DOHH2 (cell line): ENCODE results near the gene CAPRIN2.

Experiments
- H3F3A ChIP-seq: fragments of 200-600 bp; sonication (generic), shearing (Covaris generic); 2 replicates; pipeline ENCODE4 v1.6.0; 2016; ENCODE audit warnings: antibody characterized with exemption, mild to moderate bottlenecking; ENCODE audit not compliant: control insufficient read depth, insufficient read depth
- H3K27ac ChIP-seq: fragments of 200-600 bp; sonication (generic); 2 replicates; pipeline ENCODE4 v1.5.1; 2014; ENCODE audit warnings: low read depth, mild to moderate bottlenecking, low read length, moderate library complexity
- H3K27me3 ChIP-seq: fragments of 200-600 bp; sonication (generic); 2 replicates; pipeline ENCODE4 v1.6.1; 2014; ENCODE audit warnings: mild to moderate bottlenecking, low read length, mixed read lengths; ENCODE audit not compliant: control insufficient read depth
- H3K36me3 ChIP-seq: fragments of 200-600 bp; sonication (generic); 2 replicates; pipeline ENCODE4 v1.6.1; 2014; ENCODE audit warnings: mild to moderate bottlenecking, low read length, moderate library complexity, mixed read lengths; ENCODE audit not compliant: control insufficient read depth
- H3K4me1 ChIP-seq: fragments of 200-600 bp; sonication (generic); 2 replicates; pipeline ENCODE4 v1.6.1; 2014; ENCODE audit warnings: mild to moderate bottlenecking, low read length, mixed read lengths; ENCODE audit not compliant: control insufficient read depth
- H3K4me2 ChIP-seq: fragments of 200-600 bp; sonication (generic); 2 replicates; pipeline ENCODE4 v1.6.0; 2014; ENCODE audit warnings: mild to moderate bottlenecking, low read length, moderate library complexity
- H3K4me3 ChIP-seq: fragments of 200-600 bp; sonication (generic); 2 replicates; pipeline ENCODE4 v1.5.1; 2014; ENCODE audit warnings: mild to moderate bottlenecking, low read length, mixed read lengths
- H3K79me2 ChIP-seq: fragments of 200-600 bp; sonication (generic); 2 replicates; pipeline ENCODE4 v1.6.1; 2014; ENCODE audit warnings: mild to moderate bottlenecking, low read length, mixed read lengths; ENCODE audit not compliant: control insufficient read depth
- H3K9me2 ChIP-seq: fragments of 200-600 bp; sonication (generic); replicated peaks from 2 replicates; pipeline ENCODE4 v1.6.1; 2014; ENCODE audit warnings: mild to moderate bottlenecking, low read length, mixed read lengths; ENCODE audit not compliant: control insufficient read depth
- H3K9me3 ChIP-seq: fragments of 200-600 bp; sonication (generic); 2 replicates; pipeline ENCODE4 v1.6.1; 2014; ENCODE audit warnings: antibody characterized with exemption, low read length, mixed read lengths; ENCODE audit not compliant: control insufficient read depth, insufficient read depth
- H4K20me1 ChIP-seq: fragments of 200-600 bp; sonication (generic); 2 replicates; pipeline ENCODE4 v1.6.0; 2014; ENCODE audit warnings: low read depth, mild to moderate bottlenecking, antibody characterized with exemption, low read length, moderate library complexity; ENCODE audit not compliant: control insufficient read depth, insufficient read depth
- EZH2phosphoT487 ChIP-seq: fragments of 200-600 bp; sonication (generic); IDR thresholded peaks from 2 replicates; pipeline ENCODE4 v1.6.1; 2017; ENCODE audit warnings: borderline replicate concordance, mild to moderate bottlenecking, antibody characterized with exemption, low read length, moderate library complexity, mixed read lengths
- TF ChIP-seq, protein P1 (sequence below): fragments of 200-600 bp; sonication (generic); IDR thresholded peaks from one replicate; pipeline ENCODE4 v1.5.1; 2014; ENCODE audit warnings: antibody characterized with exemption, mild to moderate bottlenecking, low read depth, low read length; ENCODE audit not compliant: poor library complexity, severe bottlenecking

The CAPRIN2 gene

DNA sequence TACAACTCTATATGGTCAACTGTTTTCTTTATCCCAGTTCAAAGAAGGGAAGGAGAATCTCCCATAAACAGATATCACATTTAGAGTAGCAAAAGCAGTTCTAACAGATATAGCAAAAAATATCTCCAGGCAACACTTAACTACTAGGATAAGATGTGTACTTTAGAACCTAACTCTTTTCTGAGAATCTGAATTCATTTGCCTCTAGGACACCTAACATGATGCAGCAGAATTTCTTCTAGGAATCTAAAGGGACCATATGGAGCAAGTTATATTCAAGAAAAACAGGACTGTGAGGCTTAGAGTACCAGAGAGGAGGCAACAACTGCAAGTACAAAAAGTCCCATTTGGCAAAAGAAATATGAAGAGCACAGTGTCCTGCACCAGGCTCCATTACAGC lies 24.4 kb upstream of the CAPRIN2 start:
- no peaks in the 10 kb centered on the region for H3K9me2 ChIP-seq
- H3K27ac ChIP-seq: no peak overlapping the region
- no peaks in the 10 kb centered on the region for H3K36me3 ChIP-seq
- no peaks in the 10 kb centered on the region for H3K79me2 ChIP-seq
- H3K4me1 ChIP-seq: no peaks in the 10 kb centered on the region
- no peak overlapping the region for H3K4me3 ChIP-seq
- no peaks in the 10 kb centered on the region; the same call in 1 of the 2 replicates for H3K9me3 ChIP-seq
- no peaks in the 10 kb centered on the region for H3F3A ChIP-seq
- TF ChIP-seq, protein P1, sequence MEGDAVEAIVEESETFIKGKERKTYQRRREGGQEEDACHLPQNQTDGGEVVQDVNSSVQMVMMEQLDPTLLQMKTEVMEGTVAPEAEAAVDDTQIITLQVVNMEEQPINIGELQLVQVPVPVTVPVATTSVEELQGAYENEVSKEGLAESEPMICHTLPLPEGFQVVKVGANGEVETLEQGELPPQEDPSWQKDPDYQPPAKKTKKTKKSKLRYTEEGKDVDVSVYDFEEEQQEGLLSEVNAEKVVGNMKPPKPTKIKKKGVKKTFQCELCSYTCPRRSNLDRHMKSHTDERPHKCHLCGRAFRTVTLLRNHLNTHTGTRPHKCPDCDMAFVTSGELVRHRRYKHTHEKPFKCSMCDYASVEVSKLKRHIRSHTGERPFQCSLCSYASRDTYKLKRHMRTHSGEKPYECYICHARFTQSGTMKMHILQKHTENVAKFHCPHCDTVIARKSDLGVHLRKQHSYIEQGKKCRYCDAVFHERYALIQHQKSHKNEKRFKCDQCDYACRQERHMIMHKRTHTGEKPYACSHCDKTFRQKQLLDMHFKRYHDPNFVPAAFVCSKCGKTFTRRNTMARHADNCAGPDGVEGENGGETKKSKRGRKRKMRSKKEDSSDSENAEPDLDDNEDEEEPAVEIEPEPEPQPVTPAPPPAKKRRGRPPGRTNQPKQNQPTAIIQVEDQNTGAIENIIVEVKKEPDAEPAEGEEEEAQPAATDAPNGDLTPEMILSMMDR: no peak
- TF ChIP-seq EZH2phosphoT487: no peak
- no peaks in the 10 kb centered on the region for H4K20me1 ChIP-seq
- peaks cover 4% of the 10 kb centered on the region; the same call in 1 of the 2 replicates for H3K27me3 ChIP-seq
- no peak overlapping the region for H3K4me2 ChIP-seq

DNA sequence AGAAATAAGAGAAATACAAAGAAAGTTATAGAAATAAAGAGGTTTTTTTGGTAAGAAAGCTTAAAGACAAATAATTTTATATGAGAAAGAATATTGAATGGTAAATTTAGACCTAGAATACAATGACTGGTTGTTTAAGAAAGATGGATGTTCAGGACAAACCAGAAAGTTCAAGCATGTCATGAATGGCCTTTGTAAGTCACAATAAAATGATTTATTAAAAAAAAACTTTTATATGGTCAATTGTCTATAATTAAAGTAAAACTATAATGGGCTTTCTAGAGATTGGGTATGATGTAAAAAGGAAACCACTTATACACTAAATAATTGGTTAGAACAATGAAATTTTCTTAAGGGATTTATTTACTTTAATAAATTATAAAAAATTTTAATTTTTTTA lies 19.8 kb upstream of the CAPRIN2 start:
- Histone ChIP-seq H3K27ac (no peak overlapping the region), H3K4me3 (no peak overlapping the region), H3K79me2 (no peaks in the 10 kb centered on the region), H3K9me3 (no peaks in the 10 kb centered on the region), H3K4me2 (no peak overlapping the region), H3K27me3 (peaks cover 6% of the 10 kb centered on the region), H3K9me2 (no peaks in the 10 kb centered on the region), H4K20me1 (no peaks in the 10 kb centered on the region), H3K4me1 (no peaks in the 10 kb centered on the region), H3F3A (no peaks in the 10 kb centered on the region), H3K36me3 (no peaks in the 10 kb centered on the region)
- TF ChIP-seq, protein P1: no peak
- TF ChIP-seq EZH2phosphoT487: no peak

DNA sequence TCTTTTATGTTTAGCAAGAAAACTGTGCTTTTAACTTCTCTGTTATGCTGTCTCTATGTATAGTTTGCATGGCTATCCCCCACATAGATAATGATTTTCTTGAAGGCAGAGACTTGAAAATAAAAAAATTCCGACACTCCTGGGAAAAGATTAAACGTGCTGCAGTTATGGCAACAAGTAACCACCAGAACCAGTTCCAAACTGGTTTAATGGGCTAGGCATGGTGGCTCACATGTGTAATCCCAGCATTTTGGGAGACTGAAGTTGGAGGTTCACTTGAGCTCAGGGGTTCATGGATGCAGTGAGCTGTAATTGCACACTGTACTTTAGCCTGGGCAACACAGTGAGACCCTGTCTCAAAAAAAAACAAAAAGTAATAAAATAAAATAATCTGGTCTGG lies 15.1 kb upstream of the CAPRIN2 start:
- H3K4me3 ChIP-seq: no peak overlapping the region
- H3K79me2 ChIP-seq: no peaks in the 10 kb centered on the region
- H4K20me1 ChIP-seq: no peaks in the 10 kb centered on the region
- TF ChIP-seq EZH2phosphoT487: no peak
- TF ChIP-seq, protein P1: no peak
- no peaks in the 10 kb centered on the region for H3F3A ChIP-seq
- no peaks in the 10 kb centered on the region for H3K9me2 ChIP-seq
- H3K9me3 ChIP-seq: no peaks in the 10 kb centered on the region
- H3K4me2 ChIP-seq: no peak overlapping the region
- no peaks in the 10 kb centered on the region for H3K4me1 ChIP-seq
- H3K27ac ChIP-seq: no peak overlapping the region
- H3K27me3 ChIP-seq: peaks cover 20% of the 10 kb centered on the region
- H3K36me3 ChIP-seq: no peaks in the 10 kb centered on the region

DNA sequence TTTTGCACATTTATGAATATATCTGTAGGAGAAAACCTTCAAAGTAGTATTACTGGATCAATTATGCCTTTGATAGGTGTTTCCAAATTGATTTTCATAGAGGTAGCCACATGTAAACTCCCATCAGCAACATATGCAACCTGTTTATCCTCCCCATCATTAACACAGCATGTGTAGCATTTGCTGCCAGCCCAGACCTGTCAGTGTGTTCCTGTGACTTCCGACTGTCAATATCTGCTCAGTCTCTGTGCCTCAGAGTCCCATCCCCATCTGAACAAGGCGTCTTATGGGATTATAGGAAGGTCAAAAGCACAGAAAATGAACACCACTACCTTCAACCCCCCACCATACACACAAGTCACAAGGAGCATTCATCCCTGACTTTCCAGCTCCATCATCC lies 9.5 kb upstream of the CAPRIN2 start:
- H3K4me1 ChIP-seq: no peaks in the 10 kb centered on the region
- H3K27ac ChIP-seq: no peak overlapping the region
- H4K20me1 ChIP-seq: no peaks in the 10 kb centered on the region
- peaks cover 12% of the 10 kb centered on the region; the same call in 1 of the 2 replicates for H3K27me3 ChIP-seq
- no peaks in the 10 kb centered on the region for H3K79me2 ChIP-seq
- H3K36me3 ChIP-seq: no peaks in the 10 kb centered on the region
- no peak overlapping the region for H3K4me2 ChIP-seq
- no peak for TF ChIP-seq EZH2phosphoT487
- TF ChIP-seq, protein P1: no peak
- H3F3A ChIP-seq: no peaks in the 10 kb centered on the region
- H3K4me3 ChIP-seq: no peak overlapping the region
- H3K9me3 ChIP-seq: no peaks in the 10 kb centered on the region
- H3K9me2 ChIP-seq: no peaks in the 10 kb centered on the region
